IMR-90 (cell line): ENCODE data around the gene OAS1. TPM values are rescaled to one million over a fixed set of nuclear protein-coding genes. Genes with fewer than 3 reads are reported as not detected.

Experiments
- ATAC-seq: fragments of 200-7000 bp; cut with Tn5 transposase; 2 replicates; pipeline ENCODE4 v1.9.1; 2020; ENCODE audit warnings: low read depth, mild to moderate bottlenecking, moderate library complexity
- BruUV-seq: library from RNA; stranded (reverse); fragments of 400-500 nt; replicated peaks from 2 replicates; lab custom pipeline; 2021; lab: Mats Ljungman, UMichigan
- CTCF ChIA-PET: fragments of 300-600 bp; formaldehyde crosslinking; extraction: SDS; loops from one replicate; lab custom pipeline; 2021; ENCODE audit warnings: antibody characterized with exemption; lab: Yijun Ruan, JAX
- POLR2A ChIA-PET: fragments of 300-600 bp; sonication (Branson Sonifier 250); formaldehyde crosslinking; loops from one replicate; lab custom pipeline; 2022; ENCODE audit warnings: antibody characterized with exemption; ENCODE audit not compliant: unreplicated experiment; lab: Charles Lee
- DNase-seq: peaks from one replicate; pipeline ENCODE4 v3.0.0; 2013
- H2AFZ ChIP-seq: replicated peaks from 2 replicates; pipeline ENCODE3; 2013; ENCODE audit warnings: low read length, mild to moderate bottlenecking; ENCODE audit not compliant: poor library complexity
- H2AK5ac ChIP-seq: 2 replicates; pipeline ENCODE4 v1.6.1; 2013; ENCODE audit warnings: low read depth, low read length, inconsistent platforms
- H2AK9ac ChIP-seq: replicated peaks from 2 replicates; pipeline ENCODE3; 2013; ENCODE audit warnings: mild to moderate bottlenecking, low read depth, low read length, moderate library complexity; ENCODE audit not compliant: poor library complexity
- H2BK120ac ChIP-seq: 2 replicates; pipeline ENCODE4 v1.6.1; 2013; ENCODE audit warnings: low read depth, low read length, inconsistent platforms
- H2BK15ac ChIP-seq: 3 replicates; pipeline ENCODE4 v1.6.1; 2013; ENCODE audit warnings: low read depth, low read length, inconsistent platforms
- H2BK20ac ChIP-seq: 2 replicates; pipeline ENCODE4 v1.6.1; 2013; ENCODE audit warnings: low read depth, mild to moderate bottlenecking, inconsistent platforms, low read length, moderate library complexity
- H2BK5ac ChIP-seq: 2 replicates; pipeline ENCODE4 v1.6.1; 2013; ENCODE audit warnings: mild to moderate bottlenecking, low read depth, low read length, inconsistent platforms; ENCODE audit not compliant: poor library complexity, severe bottlenecking
- H3K14ac ChIP-seq: replicated peaks from 2 replicates; pipeline ENCODE4 v1.6.1; 2013; ENCODE audit warnings: low read depth, low read length, inconsistent platforms
- H3K18ac ChIP-seq: 2 replicates; pipeline ENCODE4 v1.6.1; 2013; ENCODE audit warnings: low read depth, low read length, control low read depth
- H3K23ac ChIP-seq: 2 replicates; pipeline ENCODE4 v1.6.1; 2013; ENCODE audit warnings: low read depth, low read length, inconsistent platforms
- H3K27ac ChIP-seq: 2 replicates; pipeline ENCODE4 v1.5.1; 2013; ENCODE audit warnings: mild to moderate bottlenecking, control low read depth, low read length; ENCODE audit not compliant: insufficient read depth
- H3K27me3 ChIP-seq: 2 replicates; pipeline ENCODE4 v1.6.1; 2013; ENCODE audit warnings: low read length; ENCODE audit not compliant: control insufficient read depth, insufficient read depth
- H3K36me3 ChIP-seq: 2 replicates; pipeline ENCODE4 v1.6.1; 2013; ENCODE audit warnings: low read length, mixed read lengths; ENCODE audit not compliant: control insufficient read depth, insufficient read depth
- H3K4ac ChIP-seq: 2 replicates; pipeline ENCODE4 v1.6.1; 2013; ENCODE audit warnings: low read depth, low read length, inconsistent platforms
- H3K4me1 ChIP-seq: 2 replicates; pipeline ENCODE4 v1.6.1; 2013; ENCODE audit warnings: low read length, mixed read lengths; ENCODE audit not compliant: control insufficient read depth, insufficient read depth
- H3K4me2 ChIP-seq: 2 replicates; pipeline ENCODE4 v1.6.1; 2013; ENCODE audit warnings: low read depth, mild to moderate bottlenecking, control low read depth, low read length, moderate library complexity
- H3K4me3 ChIP-seq: 2 replicates; pipeline ENCODE4 v1.5.1; 2013; ENCODE audit warnings: low read depth, mild to moderate bottlenecking, control low read depth, low read length, moderate library complexity; ENCODE audit not compliant: insufficient read depth
- H3K56ac ChIP-seq: 2 replicates; pipeline ENCODE4 v1.6.1; 2013; ENCODE audit warnings: low read length, inconsistent platforms; ENCODE audit not compliant: insufficient read depth; ENCODE audit errors: extremely low read depth
- H3K79me1 ChIP-seq, 2 experiments: 2 replicates each; pipeline ENCODE4 v1.6.1; 2013; ENCODE audit warnings: low read length in 2 of 2, inconsistent platforms in 1 of 2, low read depth in 1 of 2
- H3K9ac ChIP-seq: 2 replicates; pipeline ENCODE4 v1.6.1; 2013; ENCODE audit warnings: low read depth, low read length, control low read depth
- H3K9me1 ChIP-seq: 2 replicates; pipeline ENCODE4 v1.6.1; 2013; ENCODE audit warnings: low read length, inconsistent platforms; ENCODE audit not compliant: insufficient read depth
- H3K9me3 ChIP-seq: 2 replicates; pipeline ENCODE4 v1.6.1; 2013; ENCODE audit warnings: low read length; ENCODE audit not compliant: control insufficient read depth, insufficient read depth
- H4K20me1 ChIP-seq: 2 replicates; pipeline ENCODE4 v1.6.1; 2013; ENCODE audit warnings: low read length, inconsistent platforms; ENCODE audit not compliant: insufficient read depth
- H4K5ac ChIP-seq: 2 replicates; pipeline ENCODE4 v1.6.1; 2013; ENCODE audit warnings: mild to moderate bottlenecking, low read depth, low read length, control low read depth
- H4K8ac ChIP-seq, 2 experiments: 2 replicates each; pipeline ENCODE4 v1.6.1; 2013; ENCODE audit warnings: low read depth in 2 of 2, low read length in 2 of 2, control low read depth in 1 of 2, inconsistent platforms in 1 of 2
- H4K91ac ChIP-seq: 2 replicates; pipeline ENCODE4 v1.6.1; 2013; ENCODE audit warnings: low read depth, low read length, inconsistent platforms; ENCODE audit not compliant: insufficient read depth
- BHLHE40 ChIP-seq: fragments of 150-350 bp; IDR thresholded peaks from 2 replicates; pipeline ENCODE4 v1.6.1; 2016; ENCODE audit warnings: mild to moderate bottlenecking, low read depth, low read length
- CEBPB ChIP-seq: IDR thresholded peaks from 2 replicates; pipeline ENCODE4 v1.6.1; 2012; ENCODE audit warnings: low read depth, low read length, improper control_type of control experiment
- CHD1 ChIP-seq: IDR thresholded peaks from 2 replicates; pipeline ENCODE4 v1.6.1; 2012; ENCODE audit warnings: low read depth, low read length, improper control_type of control experiment
- CTCF ChIP-seq: conservative IDR thresholded peaks from 2 replicates; pipeline ENCODE4 v1.5.1; 2012; ENCODE audit warnings: mild to moderate bottlenecking, low read depth, low read length, improper control_type of control experiment
- ELK1 ChIP-seq: fragments of 150-350 bp; IDR thresholded peaks from 2 replicates; pipeline ENCODE4 v1.6.1; 2016; ENCODE audit warnings: low read depth, mild to moderate bottlenecking, low read length, moderate library complexity, borderline replicate concordance
- FOS ChIP-seq: fragments of 150-350 bp; IDR thresholded peaks from 2 replicates; pipeline ENCODE4 v1.6.1; 2016; ENCODE audit warnings: low read depth, low read length
- MAFK ChIP-seq: IDR thresholded peaks from 2 replicates; pipeline ENCODE4 v1.6.1; 2012; ENCODE audit warnings: low read depth, low read length, improper control_type of control experiment
- MAZ ChIP-seq: IDR thresholded peaks from 2 replicates; pipeline ENCODE4 v1.6.1; 2012; ENCODE audit warnings: low read depth, mild to moderate bottlenecking, low read length, improper control_type of control experiment, moderate library complexity, borderline replicate concordance
- MXI1 ChIP-seq: IDR thresholded peaks from 2 replicates; pipeline ENCODE4 v1.6.1; 2012; ENCODE audit warnings: low read depth, mild to moderate bottlenecking, low read length, moderate library complexity, borderline replicate concordance
- NFE2L2 ChIP-seq: fragments of 150-350 bp; IDR thresholded peaks from 2 replicates; pipeline ENCODE4 v1.6.1; 2016; ENCODE audit warnings: low read depth, mild to moderate bottlenecking, low read length
- POLR2A ChIP-seq: IDR thresholded peaks from 2 replicates; pipeline ENCODE4 v1.6.1; 2012; ENCODE audit warnings: mild to moderate bottlenecking, low read depth, low read length
- RAD21 ChIP-seq: IDR thresholded peaks from 2 replicates; pipeline ENCODE4 v1.6.1; 2012; ENCODE audit warnings: low read length, improper control_type of control experiment
- RCOR1 ChIP-seq: IDR thresholded peaks from 2 replicates; pipeline ENCODE4 v1.6.1; 2012; ENCODE audit warnings: mild to moderate bottlenecking, low read length, improper control_type of control experiment; ENCODE audit not compliant: insufficient replicate concordance
- RFX5 ChIP-seq: IDR thresholded peaks from 2 replicates; pipeline ENCODE4 v1.8.0; 2012; ENCODE audit warnings: low read depth, mild to moderate bottlenecking, low read length, moderate library complexity
- SMC3 ChIP-seq: fragments of 150-350 bp; IDR thresholded peaks from 2 replicates; pipeline ENCODE4 v1.6.1; 2016; ENCODE audit warnings: low read depth, mild to moderate bottlenecking, antibody characterized with exemption, low read length, moderate library complexity
- USF2 ChIP-seq: fragments of 150-350 bp; IDR thresholded peaks from 2 replicates; pipeline ENCODE4 v1.6.1; 2017; ENCODE audit warnings: mild to moderate bottlenecking, antibody characterized with exemption, low read length, low read depth
- WGBS, 2 experiments: methylation state at CpG; one replicate each; pipeline versions ENCODE4 v1.1.5 to v1.1.7; 2013; ENCODE audit warnings: missing lambda C conversion rate in 2 of 2; ENCODE audit not compliant: insufficient read length in 1 of 2; ENCODE audit errors: extremely low coverage in 2 of 2; 5-methylcytosine and 5-hydroxymethylcytosine counted together
- dilution Hi-C: fragments of 300-500 bp; cut with HindIII; formaldehyde crosslinking; loops from one replicate; pipeline ENCODE4 v1.14.3; 2018; ENCODE audit warnings: low sequenced_read_pairs; ENCODE audit not compliant: unreplicated experiment
- in situ Hi-C: fragments of 300-500 bp; cut with MboI; formaldehyde crosslinking; loops from 3 replicates; pipeline ENCODE4 v1.14.3; 2019; ENCODE audit warnings: low sequenced_read_pairs, inconsistent platforms, mixed read lengths
- intact Hi-C: fragments of 100-400 bp; cut with micrococcal nuclease; formaldehyde crosslinking; loops from 2 replicates; pipeline ENCODE4 v1.10.0; 2022
- polyA plus RNA-seq, 3 experiments: library from polyadenylated mRNA; depleted of rRNA; stranded (reverse); fragments of >200 nt; gene quantifications; 2 replicates each; pipeline ENCODE4 v1.2.3, GENCODE V29; 2012; ENCODE audit warnings: low replicate concordance in 1 of 3
- total RNA-seq: library from RNA; depleted of rRNA; stranded (reverse); fragments of >200 nt; gene quantifications from 2 replicates; pipeline ENCODE4 v1.2.3, GENCODE V29; 2012

Gene OAS1
- total and polyA plus RNA-seq, 2 of the 4 experiments (the other 2 are of a cell fraction): not detected

DNA sequence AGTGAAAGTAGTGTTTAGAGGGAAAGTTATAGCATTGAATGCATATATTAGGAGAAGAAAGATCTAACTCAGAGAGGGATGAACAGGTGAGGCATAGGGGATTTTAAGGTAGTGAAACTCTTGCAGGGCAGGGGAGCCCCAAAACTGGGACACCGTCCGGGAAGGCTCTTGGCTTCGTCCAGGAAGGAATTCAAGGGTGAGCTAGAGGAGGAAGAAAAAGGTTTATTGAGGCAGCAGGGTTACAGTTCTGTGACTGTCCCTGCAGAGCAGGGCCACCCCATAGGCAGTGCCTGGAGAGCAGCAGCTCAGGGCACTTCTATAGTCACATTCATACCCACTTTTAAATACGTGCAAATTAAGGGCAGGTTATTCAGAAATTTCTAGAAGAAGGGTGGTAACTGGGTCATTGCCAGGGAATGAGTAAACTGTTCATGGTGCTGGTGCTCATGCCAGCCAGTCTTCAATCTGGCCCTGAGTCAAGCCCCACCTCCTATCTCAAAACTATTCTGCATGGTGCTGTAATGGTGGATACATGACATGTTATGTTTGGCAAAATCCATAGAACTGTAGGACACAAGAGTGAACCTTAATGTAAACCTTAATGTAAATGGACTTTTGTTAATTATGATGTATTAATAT lies 1.2 kb upstream of the OAS1 start:
- H3K4me3 ChIP-seq: no peak overlapping the region
- ChIA-PET POLR2A (no interaction called here), CTCF (interaction anchor here (0.6 to 0.7 kb wide), 2 partner anchors 982 to 1004 kb away, joined by 3 read pairs; no protein-coding TSS in a partner anchor)
- no peak overlapping the region for H4K8ac ChIP-seq
- no peak overlapping the region for H3K14ac ChIP-seq
- H3K27me3 ChIP-seq: no peaks in the 10 kb centered on the region
- BruUV-seq: no TSS peak
- no peak overlapping the region for H3K9ac ChIP-seq
- no peak overlapping the region for H2BK120ac ChIP-seq
- H3K56ac ChIP-seq: no peak overlapping the region
- dilution Hi-C loops (no loop called here), in situ Hi-C loops (no loop called here), intact Hi-C loops (no loop called here)
- DNase-seq (no peak), ATAC-seq (no peak)
- H2AK9ac ChIP-seq: no peak overlapping the region
- peaks cover 1% of the 10 kb centered on the region; the same call in 1 of the 2 replicates for H3K4me1 ChIP-seq
- no peak overlapping the region for H2BK20ac ChIP-seq
- no peak overlapping the region for H2AFZ ChIP-seq
- H2BK5ac ChIP-seq: no peak overlapping the region
- H3K9me3 ChIP-seq: no peaks in the 10 kb centered on the region
- H3K9me1 ChIP-seq: no peaks in the 10 kb centered on the region
- H3K23ac ChIP-seq: no peak overlapping the region
- TF ChIP-seq CEBPB (no peak), CTCF (no peak), NFE2L2 (no peak), CHD1 (no peak), RAD21 (no peak), POLR2A (no peak), BHLHE40 (no peak), MXI1 (no peak), ELK1 (no peak), MAZ (no peak), SMC3 (no peak), RCOR1 (no peak), FOS (no peak), USF2 (no peak), RFX5 (no peak), MAFK (no peak)
- H3K27ac ChIP-seq: no peak overlapping the region
- no peaks in the 10 kb centered on the region for H3K79me1 ChIP-seq
- H2BK15ac ChIP-seq: no peak overlapping the region
- H2AK5ac ChIP-seq: no peak overlapping the region
- no peak overlapping the region for H3K18ac ChIP-seq
- no peak overlapping the region for H4K91ac ChIP-seq
- H4K5ac ChIP-seq: no peak overlapping the region
- no peaks in the 10 kb centered on the region for H3K36me3 ChIP-seq
- WGBS, 2 experiments: no CpG with 5 or more reads among the region's 4 CpGs
- no peak overlapping the region for H3K4me2 ChIP-seq
- no peak overlapping the region for H3K4ac ChIP-seq
- no peaks in the 10 kb centered on the region for H4K20me1 ChIP-seq
